K562 (cell line): ENCODE data around the gene FTH1. TPM values are rescaled to one million over a fixed set of nuclear protein-coding genes. Genes with fewer than 3 reads are reported as not detected.

Source experiments
- BRCA1 ChIP-seq, 2 experiments: fragments of 450-650 bp in 1 of 2; sonication (generic) in 1 of 2; formaldehyde crosslinking in 1 of 2; IDR thresholded peaks; 2 replicates each; pipeline versions ENCODE4 v1.5.0 to v1.6.1; 2017 to 2020; ENCODE audit warnings: mild to moderate bottlenecking in 1 of 2, missing genetic modification reagents in 1 of 2
- BRF1 ChIP-seq: IDR thresholded peaks from 3 replicates; pipeline ENCODE4 v1.6.1; 2011; ENCODE audit warnings: borderline replicate concordance, mild to moderate bottlenecking; ENCODE audit not compliant: insufficient read length; ENCODE audit errors: extremely low read depth
- CBFA2T3 ChIP-seq: fragments of 450-650 bp; IDR thresholded peaks from 2 replicates; pipeline ENCODE4 v1.6.1; 2017
- DDX20 ChIP-seq: fragments of 450-650 bp; IDR thresholded peaks from 2 replicates; pipeline ENCODE4 v1.6.1; 2016; ENCODE audit warnings: missing genetic modification characterization, low read depth, mild to moderate bottlenecking, missing compliant biosample characterization, moderate library complexity
- DPF2 ChIP-seq: fragments of 450-650 bp; IDR thresholded peaks from 2 replicates; pipeline ENCODE4 v1.6.1; 2016
- FOXA1 ChIP-seq: fragments of 450-650 bp; IDR thresholded peaks from 2 replicates; pipeline ENCODE4 v1.6.1; 2016; ENCODE audit warnings: mild to moderate bottlenecking, borderline replicate concordance
- FOXJ2 ChIP-seq: fragments of 200-800 bp; sonication (Bioruptor generic); IDR thresholded peaks from 2 replicates; pipeline ENCODE4 v1.6.1; 2016; ENCODE audit warnings: missing genetic modification characterization, missing compliant biosample characterization
- FOXK2 ChIP-seq, 2 experiments: fragments of 450-650 bp; IDR thresholded peaks in 1 of 2; conservative IDR thresholded peaks in 1 of 2; 2 replicates each; pipeline ENCODE4 v1.6.1; 2016; ENCODE audit warnings: low read depth in 2 of 2, mild to moderate bottlenecking in 1 of 2
- HNRNPLL ChIP-seq: fragments of 200-400 bp; formaldehyde crosslinking; IDR thresholded peaks from 2 replicates; pipeline ENCODE4 v1.6.1; 2017; ENCODE audit warnings: low read length, low read depth, mild to moderate bottlenecking; ENCODE audit not compliant: poor library complexity, severe bottlenecking
- JUN ChIP-seq, 2 experiments: sonication (generic) in 1 of 2; formaldehyde crosslinking in 1 of 2; IDR thresholded peaks; 2 replicates each; pipeline versions ENCODE4 v1.6.1 to v1.8.0; 2012 to 2022; ENCODE audit warnings: borderline replicate concordance in 2 of 2, mild to moderate bottlenecking in 2 of 2, improper control_type of control experiment in 1 of 2, low read depth in 1 of 2, low read length in 1 of 2, missing genetic modification reagents in 1 of 2
- MCM7 ChIP-seq, 2 experiments: fragments of 450-650 bp; IDR thresholded peaks; 2 replicates each; pipeline ENCODE4 v1.6.1; 2016 to 2018
- MEIS2 ChIP-seq: fragments of 450-650 bp; IDR thresholded peaks from 2 replicates; pipeline ENCODE4 v1.6.1; 2014; ENCODE audit warnings: mild to moderate bottlenecking; ENCODE audit not compliant: partially characterized antibody
- MYBL2 ChIP-seq, 2 experiments: fragments of 450-650 bp in 1 of 2; sonication (generic) in 1 of 2; formaldehyde crosslinking in 1 of 2; IDR thresholded peaks; 2 replicates each; pipeline versions ENCODE4 v1.6.1 to v1.8.1; 2017 to 2022; ENCODE audit warnings: borderline replicate concordance in 1 of 2, inconsistent platforms in 1 of 2, low read depth in 1 of 2, mild to moderate bottlenecking in 1 of 2, missing genetic modification reagents in 1 of 2, moderate library complexity in 1 of 2
- MYC ChIP-seq, 2 experiments: fragments of 250-450 bp in 1 of 2; sonication (Bioruptor Pico) in 1 of 2; IDR thresholded peaks; 2 replicates each; pipeline versions ENCODE4 v1.5.1 to v1.6.1; 2012 to 2021; ENCODE audit warnings: low read depth in 2 of 2, borderline replicate concordance in 1 of 2, improper control_type of control experiment in 1 of 2, low read length in 1 of 2, mild to moderate bottlenecking in 1 of 2, moderate library complexity in 1 of 2
- NCOA4 ChIP-seq: fragments of 450-650 bp; IDR thresholded peaks from 2 replicates; pipeline ENCODE4 v1.6.1; 2018; ENCODE audit warnings: mild to moderate bottlenecking; ENCODE audit not compliant: partially characterized antibody
- NCOA6 ChIP-seq: fragments of 450-650 bp; IDR thresholded peaks from 2 replicates; pipeline ENCODE4 v1.6.1; 2017; ENCODE audit warnings: mild to moderate bottlenecking
- NFATC3 ChIP-seq: fragments of 450-650 bp; IDR thresholded peaks from 2 replicates; pipeline ENCODE4 v1.6.1; 2017; ENCODE audit warnings: mild to moderate bottlenecking
- SOX6 ChIP-seq: fragments of 450-650 bp; IDR thresholded peaks from 2 replicates; pipeline ENCODE4 v1.6.1; 2014; ENCODE audit warnings: mild to moderate bottlenecking
- SRF ChIP-seq, 2 experiments: fragments of 250-450, 450-650 bp in 1 of 2; sonication (Bioruptor Pico) in 1 of 2; sonication (generic) in 1 of 2; formaldehyde crosslinking; IDR thresholded peaks; 2 replicates each; pipeline versions ENCODE4 v1.5.0 to v1.5.1; 2020 to 2022; ENCODE audit warnings: mild to moderate bottlenecking in 1 of 2, missing genetic modification reagents in 1 of 2
- TAF1 ChIP-seq: IDR thresholded peaks from 2 replicates; pipeline ENCODE4 v1.6.1; 2011; ENCODE audit warnings: mild to moderate bottlenecking, low read length, moderate library complexity; ENCODE audit not compliant: insufficient read depth, control insufficient read depth, severe bottlenecking; ENCODE audit errors: extremely low read depth
- ZNF444 ChIP-seq: fragments of 250-450 bp; sonication (Bioruptor Pico); IDR thresholded peaks from 2 replicates; pipeline ENCODE4 v1.4.0; 2020; ENCODE audit warnings: mild to moderate bottlenecking, moderate library complexity
- ZNF668 ChIP-seq: fragments of 250-450 bp; sonication (Bioruptor Pico); IDR thresholded peaks from 2 replicates; pipeline ENCODE4 v1.8.0; 2022; ENCODE audit warnings: mild to moderate bottlenecking, inconsistent platforms
- polyA plus RNA-seq, 8 experiments: library from polyadenylated mRNA; depleted of rRNA in 4 of 8; stranded (reverse) in 5 of 8; unstranded in 3 of 8; fragments of >200 nt; fragmentation: Nextera tagmentation in 2 of 8; fragmentation: Illumina TruSeq in 1 of 8; extraction: Ambion mirVana in 2 of 8; extraction: Trizol in 1 of 8; gene quantifications; 2 replicates each; pipeline versions ENCODE4 v1.2.1 to v1.2.3, GENCODE V29; 2011 to 2014; ENCODE audit warnings: inconsistent platforms in 1 of 8, missing spikeins in 1 of 8
- total RNA-seq, 7 experiments: library from RNA; depleted of rRNA in 6 of 7; stranded (reverse); fragments of >200 nt in 6 of 7; fragmentation: Illumina TruSeq in 2 of 7; extraction: Trizol in 2 of 7; gene quantifications; 2 replicates each; pipeline versions ENCODE4 v1.2.1 to v1.2.3, GENCODE V29; 2011 to 2021; ENCODE audit warnings: low replicate concordance in 1 of 7
- TF ChIP-seq, protein P1 (sequence below): IDR thresholded peaks from 3 replicates; pipeline ENCODE4 v1.6.1; 2011; ENCODE audit warnings: borderline replicate concordance, mild to moderate bottlenecking; ENCODE audit not compliant: insufficient read length, insufficient read depth
- TF ChIP-seq, protein P2 (sequence below): fragments of 250-450 bp; sonication (Bioruptor Pico); IDR thresholded peaks from 2 replicates; pipeline ENCODE4 v1.8.0; 2021; ENCODE audit warnings: moderate library complexity, mild to moderate bottlenecking, inconsistent platforms
- TF ChIP-seq, protein P3 (sequence below): fragments of 250-450 bp; sonication (Bioruptor Pico); IDR thresholded peaks from 2 replicates; pipeline ENCODE4 v1.8.0; 2022; ENCODE audit warnings: moderate library complexity, mild to moderate bottlenecking, inconsistent platforms

Gene FTH1
- total and polyA plus RNA-seq, 9 of the 15 experiments (the other 6 are each of a cell fraction or from before 2014, with no cell fraction given), result 370 to 3,146 (median 802) TPM

DNA sequence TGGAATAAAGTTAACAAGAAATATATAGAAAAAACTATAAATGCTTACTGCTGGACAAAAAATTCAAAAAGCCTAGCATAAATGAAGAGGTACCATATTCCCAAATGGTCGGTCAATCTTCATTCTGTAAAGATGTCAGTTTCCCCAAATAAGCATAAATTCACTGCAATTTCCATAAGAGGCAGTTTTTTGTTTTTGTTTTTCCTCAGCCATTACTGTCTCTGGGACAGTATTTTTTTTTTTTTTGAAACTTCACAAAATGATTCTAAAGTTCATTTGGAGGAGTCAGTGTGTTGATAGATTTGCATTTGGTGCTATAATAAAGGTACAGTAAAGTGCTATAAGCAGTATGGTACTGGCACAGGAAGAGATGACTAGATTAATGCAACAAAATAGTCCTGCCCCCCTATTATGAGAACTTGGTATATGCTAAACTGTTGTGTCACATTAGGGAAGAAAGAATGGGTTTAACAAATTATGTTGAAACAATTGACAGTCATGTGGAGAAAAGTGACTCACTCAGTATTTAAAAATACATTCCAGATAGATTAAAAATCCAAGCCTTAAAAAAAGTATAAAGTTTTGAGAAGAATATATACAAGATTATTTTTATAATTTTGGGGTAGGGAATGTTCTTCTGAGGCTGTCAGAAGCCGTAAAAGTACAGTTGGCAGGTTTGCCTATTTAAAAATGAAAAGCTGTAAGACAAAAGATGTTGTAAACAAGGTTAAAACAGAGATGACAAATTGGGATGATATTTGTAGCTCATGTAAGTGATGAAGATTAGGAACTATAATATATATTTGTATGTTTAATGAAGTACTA lies 2.6 kb upstream of the FTH1 start (continued):
- TF ChIP-seq MYC (IDR thresholded peaks at IDR 0.05; ENCODE audit: low read depth, low read length) (no peak), MYC (CRISPR knock-in tag; IDR thresholded peaks at IDR 0.05; ENCODE audit: borderline replicate concordance, low read depth) (no peak), ZNF668 (CRISPR knock-in tag) (no peak), DPF2 (peak; percentile 13; the same call in 1 of the 2 replicates), CBFA2T3 (no peak), NCOA4 (no peak), MEIS2 (peak; percentile 17), BRCA1 (IDR thresholded peaks at IDR 0.05) (no peak), BRCA1 (CRISPR knock-in tag; IDR thresholded peaks at IDR 0.05) (no peak), FOXJ2 (tag) (no peak), JUN (IDR thresholded peaks at IDR 0.05; ENCODE audit: borderline replicate concordance, low read depth, low read length) (no peak), JUN (CRISPR knock-in tag; IDR thresholded peaks at IDR 0.05; ENCODE audit: borderline replicate concordance) (no peak), SRF (CRISPR knock-in tag; IDR thresholded peaks at IDR 0.05) (no peak), NFATC3 (no peak), SOX6 (peak; percentile 53), MYBL2 (IDR thresholded peaks at IDR 0.05; ENCODE audit: low read depth) (no peak), MYBL2 (CRISPR knock-in tag; IDR thresholded peaks at IDR 0.05; ENCODE audit: borderline replicate concordance) (no peak), DDX20 (tag) (no peak), HNRNPLL (no peak), ZNF444 (CRISPR knock-in tag) (0 out of 2 replicates have a peak, but pooled peaks have one; percentile 61), NCOA6 (no peak), FOXK2 (conservative IDR thresholded peaks at IDR 0.05 in 1 of 2, IDR thresholded peaks at IDR 0.05 in 1 of 2; ENCODE audit: low read depth in 2 of 2) (peak in 1 of 2 experiments; percentile 62; a peak in 2 of 4 replicates), TAF1 (no peak), BRF1 (no peak), FOXA1 (no peak), MCM7 (IDR thresholded peaks at IDR 0.05) (no peak)
- TF ChIP-seq, protein P1, sequence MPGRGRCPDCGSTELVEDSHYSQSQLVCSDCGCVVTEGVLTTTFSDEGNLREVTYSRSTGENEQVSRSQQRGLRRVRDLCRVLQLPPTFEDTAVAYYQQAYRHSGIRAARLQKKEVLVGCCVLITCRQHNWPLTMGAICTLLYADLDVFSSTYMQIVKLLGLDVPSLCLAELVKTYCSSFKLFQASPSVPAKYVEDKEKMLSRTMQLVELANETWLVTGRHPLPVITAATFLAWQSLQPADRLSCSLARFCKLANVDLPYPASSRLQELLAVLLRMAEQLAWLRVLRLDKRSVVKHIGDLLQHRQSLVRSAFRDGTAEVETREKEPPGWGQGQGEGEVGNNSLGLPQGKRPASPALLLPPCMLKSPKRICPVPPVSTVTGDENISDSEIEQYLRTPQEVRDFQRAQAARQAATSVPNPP, result no peak
- TF ChIP-seq, protein P2, sequence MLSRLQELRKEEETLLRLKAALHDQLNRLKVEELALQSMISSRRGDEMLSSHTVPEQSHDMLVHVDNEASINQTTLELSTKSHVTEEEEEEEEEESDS, result no peak
- TF ChIP-seq, protein P3, sequence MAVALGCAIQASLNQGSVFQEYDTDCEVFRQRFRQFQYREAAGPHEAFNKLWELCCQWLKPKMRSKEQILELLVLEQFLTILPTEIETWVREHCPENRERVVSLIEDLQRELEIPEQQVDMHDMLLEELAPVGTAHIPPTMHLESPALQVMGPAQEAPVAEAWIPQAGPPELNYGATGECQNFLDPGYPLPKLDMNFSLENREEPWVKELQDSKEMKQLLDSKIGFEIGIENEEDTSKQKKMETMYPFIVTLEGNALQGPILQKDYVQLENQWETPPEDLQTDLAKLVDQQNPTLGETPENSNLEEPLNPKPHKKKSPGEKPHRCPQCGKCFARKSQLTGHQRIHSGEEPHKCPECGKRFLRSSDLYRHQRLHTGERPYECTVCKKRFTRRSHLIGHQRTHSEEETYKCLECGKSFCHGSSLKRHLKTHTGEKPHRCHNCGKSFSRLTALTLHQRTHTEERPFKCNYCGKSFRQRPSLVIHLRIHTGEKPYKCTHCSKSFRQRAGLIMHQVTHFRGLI (CRISPR knock-in tag), result no peak
